Keratinocyte (primary cell): ENCODE data around the gene RER1. TPM values are rescaled to one million over a fixed set of nuclear protein-coding genes. Genes with fewer than 3 reads are reported as not detected.

Experiments
- DNase-seq: peaks from one replicate; pipeline ENCODE4 v3.0.0-alpha.2; 2011; ENCODE audit warnings: low read depth, missing footprints, low spot score
- FAIRE-seq: peaks from 2 replicates; lab custom pipeline; 2011; peaks lifted over from hg19 to GRCh38; lab: Jason Lieb, UNC
- H2AFZ ChIP-seq: 2 replicates; pipeline ENCODE4 v1.6.0; 2012; ENCODE audit warnings: low read length, control low read depth, inconsistent platforms; ENCODE audit not compliant: control insufficient read depth
- H3K27ac ChIP-seq: 2 replicates; pipeline ENCODE4 v1.5.1; 2011; ENCODE audit warnings: low read length; ENCODE audit not compliant: control insufficient read depth, insufficient read depth
- H3K27me3 ChIP-seq: 3 replicates; pipeline ENCODE4 v1.6.0; 2011; ENCODE audit warnings: low read length; ENCODE audit not compliant: control insufficient read depth, insufficient read depth; ENCODE audit errors: extremely low read depth
- H3K36me3 ChIP-seq, 2 experiments: 2 replicates in 1 of 2; 3 replicates in 1 of 2; pipeline ENCODE4 v1.5.1; 2011; ENCODE audit warnings: low read length in 2 of 2, mild to moderate bottlenecking in 1 of 2; ENCODE audit not compliant: control insufficient read depth in 2 of 2, insufficient read depth in 2 of 2; ENCODE audit errors: extremely low read depth in 1 of 2
- H3K4me1 ChIP-seq: 3 replicates; pipeline ENCODE4 v1.5.1; 2011; ENCODE audit warnings: low read length; ENCODE audit not compliant: control insufficient read depth, insufficient read depth; ENCODE audit errors: extremely low read depth
- H3K4me2 ChIP-seq: 3 replicates; pipeline ENCODE4 v1.6.0; 2011; ENCODE audit warnings: low read depth, low read length; ENCODE audit not compliant: control insufficient read depth, insufficient read depth; ENCODE audit errors: extremely low read depth
- H3K4me3 ChIP-seq, 3 experiments: fragments of 200-600 bp in 1 of 3; sonication (generic) in 1 of 3; 2 replicates in 2 of 3; 3 replicates in 1 of 3; pipeline ENCODE4 v1.5.1; 2011 to 2016; ENCODE audit warnings: low read length in 3 of 3, mild to moderate bottlenecking in 3 of 3, control low read depth in 2 of 3, inconsistent platforms in 1 of 3, low read depth in 1 of 3, mixed read lengths in 1 of 3, mixed run types in 1 of 3, moderate library complexity in 1 of 3; ENCODE audit not compliant: control insufficient read depth in 2 of 3, insufficient read depth in 2 of 3; ENCODE audit errors: extremely low read depth in 1 of 3
- H3K79me2 ChIP-seq: 2 replicates; pipeline ENCODE4 v1.6.0; 2012; ENCODE audit warnings: low read length; ENCODE audit not compliant: control insufficient read depth, insufficient read depth
- H3K9ac ChIP-seq: 3 replicates; pipeline ENCODE4 v1.6.0; 2011; ENCODE audit warnings: low read length; ENCODE audit not compliant: control insufficient read depth, insufficient read depth; ENCODE audit errors: extremely low read depth
- H3K9me1 ChIP-seq: 3 replicates; pipeline ENCODE4 v1.6.0; 2011; ENCODE audit warnings: low read length; ENCODE audit not compliant: control insufficient read depth, insufficient read depth; ENCODE audit errors: extremely low read depth
- H3K9me3 ChIP-seq: 2 replicates; pipeline ENCODE4 v1.5.1; 2012; ENCODE audit warnings: low read depth, low read length; ENCODE audit not compliant: control insufficient read depth
- H4K20me1 ChIP-seq: 3 replicates; pipeline ENCODE4 v1.6.0; 2011; ENCODE audit warnings: low read length; ENCODE audit not compliant: control insufficient read depth, insufficient read depth; ENCODE audit errors: extremely low read depth
- EZH2 ChIP-seq: IDR thresholded peaks from one replicate; pipeline ENCODE4 v1.6.1; 2012; ENCODE audit warnings: inconsistent platforms, mild to moderate bottlenecking, low read length, moderate library complexity
- dilution Hi-C: fragments of 300-500 bp; cut with MboI; formaldehyde crosslinking; loops from one replicate; pipeline ENCODE4 v1.7.0; 2020; ENCODE audit warnings: low sequenced_read_pairs; ENCODE audit not compliant: extremely low pct_ligation_motif_present
- polyA plus RNA-seq, 5 experiments: library from polyadenylated mRNA; depleted of rRNA in 3 of 5; stranded (reverse) in 3 of 5; stranded (forward) in 1 of 5; unstranded in 1 of 5; fragments of >200 nt; gene quantifications; 1 replicate in 1 of 5; 2 replicates in 3 of 5; 3 replicates in 1 of 5; pipeline versions ENCODE4 v1.2.1 to v1.2.3, GENCODE V29; 2011 to 2012; ENCODE audit warnings: missing spikeins in 2 of 5, low read depth in 1 of 5, low replicate concordance in 1 of 5
- TF ChIP-seq, protein P1 (sequence below), 3 experiments: IDR thresholded peaks in 1 of 3; conservative IDR thresholded peaks in 1 of 3; optimal IDR thresholded peaks in 1 of 3; 2 replicates in 2 of 3; 3 replicates in 1 of 3; pipeline versions ENCODE3 to v1.5.1; 2011; ENCODE audit warnings: low read length in 3 of 3, mild to moderate bottlenecking in 3 of 3, moderate library complexity in 2 of 3, control low read depth in 1 of 3, inconsistent platforms in 1 of 3; ENCODE audit not compliant: insufficient read depth in 2 of 3; ENCODE audit errors: extremely low read depth in 1 of 3

Gene RER1
- polyA plus RNA-seq, 1 donor (not counting 4 experiments of a cell fraction or from before 2014, with no cell fraction given): 297 TPM

GRCh38 chr1:2415337-2415736, 23.7 kb downstream of the RER1 start:
- Histone ChIP-seq H3K9me3 (no peaks in the 10 kb centered on the region), H3K79me2 (peaks cover 9% of the 10 kb centered on the region), H3K27ac (no peak overlapping the region), H3K9me1 (no peaks in the 10 kb centered on the region), H3K36me3 (no peaks in the 10 kb centered on the region), H4K20me1 (no peaks in the 10 kb centered on the region), H3K4me2 (no peak overlapping the region), H2AFZ (no peak overlapping the region), H3K9ac (no peak overlapping the region), H3K4me1 (peaks cover 36% of the 10 kb centered on the region), H3K4me3 (no peak overlapping the region), H3K27me3 (no peaks in the 10 kb centered on the region)
- TF ChIP-seq EZH2: no peak
- TF ChIP-seq, protein P1, sequence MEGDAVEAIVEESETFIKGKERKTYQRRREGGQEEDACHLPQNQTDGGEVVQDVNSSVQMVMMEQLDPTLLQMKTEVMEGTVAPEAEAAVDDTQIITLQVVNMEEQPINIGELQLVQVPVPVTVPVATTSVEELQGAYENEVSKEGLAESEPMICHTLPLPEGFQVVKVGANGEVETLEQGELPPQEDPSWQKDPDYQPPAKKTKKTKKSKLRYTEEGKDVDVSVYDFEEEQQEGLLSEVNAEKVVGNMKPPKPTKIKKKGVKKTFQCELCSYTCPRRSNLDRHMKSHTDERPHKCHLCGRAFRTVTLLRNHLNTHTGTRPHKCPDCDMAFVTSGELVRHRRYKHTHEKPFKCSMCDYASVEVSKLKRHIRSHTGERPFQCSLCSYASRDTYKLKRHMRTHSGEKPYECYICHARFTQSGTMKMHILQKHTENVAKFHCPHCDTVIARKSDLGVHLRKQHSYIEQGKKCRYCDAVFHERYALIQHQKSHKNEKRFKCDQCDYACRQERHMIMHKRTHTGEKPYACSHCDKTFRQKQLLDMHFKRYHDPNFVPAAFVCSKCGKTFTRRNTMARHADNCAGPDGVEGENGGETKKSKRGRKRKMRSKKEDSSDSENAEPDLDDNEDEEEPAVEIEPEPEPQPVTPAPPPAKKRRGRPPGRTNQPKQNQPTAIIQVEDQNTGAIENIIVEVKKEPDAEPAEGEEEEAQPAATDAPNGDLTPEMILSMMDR (optimal IDR thresholded peaks at IDR 0.05 in 1 of 3, IDR thresholded peaks at IDR 0.05 in 1 of 3, conservative IDR thresholded peaks at IDR 0.05 in 1 of 3; ENCODE audit: extremely low read depth in 1 of 3, insufficient read depth in 2 of 3, low read length in 3 of 3): no peak
- dilution Hi-C loops: loop anchor here (25.0 kb wide), 1 partner anchor 997 kb away; no protein-coding TSS in a partner anchor
- no peak for FAIRE-seq
- no peak for DNase-seq

- no peak for TF ChIP-seq EZH2
- TF ChIP-seq, protein P1 (optimal IDR thresholded peaks at IDR 0.05 in 1 of 3, IDR thresholded peaks at IDR 0.05 in 1 of 3, conservative IDR thresholded peaks at IDR 0.05 in 1 of 3; ENCODE audit: extremely low read depth in 1 of 3, insufficient read depth in 2 of 3, low read length in 3 of 3): peak in 2 of 3 experiments; percentile 11 to 35
- Histone ChIP-seq H3K9me1 (no peaks in the 10 kb centered on the region), H3K4me1 (peaks cover 36% of the 10 kb centered on the region), H3K4me2 (peak overlapping the region; percentile 69), H3K4me3 (peak overlapping the region in 2 of 3 experiments; percentile 26 to 45), H3K9me3 (no peaks in the 10 kb centered on the region), H3K79me2 (peaks cover 9% of the 10 kb centered on the region), H3K27me3 (no peaks in the 10 kb centered on the region), H3K36me3 (no peaks in the 10 kb centered on the region), H4K20me1 (no peaks in the 10 kb centered on the region), H3K9ac (no peak overlapping the region), H3K27ac (no peak overlapping the region), H2AFZ (peak overlapping the region; percentile 35)
- DNase-seq: no peak
- FAIRE-seq: no peak
- dilution Hi-C loops: loop anchor here (25.0 kb wide), 1 partner anchor 996 kb away; no protein-coding TSS in a partner anchor
These were observed 24.2 kb downstream of the RER1 start for GRCh38 chr1:2415801-2416208.
